AG09319 (cell line): Measurements from ENCODE around the gene SBF2.
A peak's percentile ranks its signal among the peaks of the same experiment; 100 is the strongest.
"Not testable (repeated sequence)": the region's sequence is repeated elsewhere in the genome, so short reads cannot be mapped to it uniquely, and the experiment has no call there.

Experiments used
- DNase-seq: peaks from one replicate; pipeline ENCODE4 v3.0.0-alpha.2; 2010; ENCODE audit warnings: low read depth; ENCODE audit errors: extremely low read depth
- CTCF ChIP-seq: IDR thresholded peaks from 2 replicates; pipeline ENCODE4 v1.5.1; 2011; ENCODE audit warnings: low read depth, mild to moderate bottlenecking, inconsistent platforms, low read length, moderate library complexity

The SBF2 gene

DNA sequence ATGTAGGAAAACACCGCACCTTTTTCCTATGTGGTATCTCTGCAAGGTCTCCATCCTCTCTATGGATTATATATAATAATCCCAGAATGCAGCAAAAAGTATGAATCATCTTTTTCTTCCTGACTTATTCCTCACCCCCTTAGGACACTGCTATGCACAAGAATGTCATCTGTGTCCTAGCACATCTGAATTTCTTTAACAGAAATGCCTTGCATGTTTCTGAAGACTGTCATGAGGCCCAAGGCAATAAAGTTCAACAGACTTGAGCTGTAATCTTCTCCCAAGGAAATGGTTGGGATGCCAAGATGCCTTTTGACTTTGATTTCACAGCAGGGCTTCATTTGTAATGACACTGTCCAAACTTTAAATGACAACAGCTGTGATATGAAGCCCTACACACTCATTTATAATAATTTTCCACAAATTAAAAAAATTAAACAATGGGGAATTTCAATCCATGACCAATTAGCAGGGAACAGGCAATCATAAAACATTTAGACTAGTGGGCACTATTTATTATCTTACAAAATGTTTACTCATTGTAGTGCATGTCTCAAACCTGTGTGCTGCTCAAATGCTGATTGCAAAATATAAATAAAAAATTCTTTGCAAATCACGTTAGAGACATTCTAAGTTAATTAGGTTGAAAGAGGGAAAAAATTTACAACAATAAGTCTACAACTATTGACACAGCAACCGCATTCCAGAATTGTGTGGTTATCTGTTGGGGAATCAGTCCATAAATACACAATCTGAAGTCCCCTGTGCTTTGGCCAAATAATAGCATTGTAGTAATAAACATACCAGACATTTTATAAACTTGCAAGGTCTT, 387.8 kb downstream of the SBF2 start:
- DNase-seq, result peak; percentile 95
- no peak for TF ChIP-seq CTCF

GRCh38 chr11:9905501-9905951, 388.5 kb downstream of the SBF2 start:
- no peak for TF ChIP-seq CTCF
- no peak for DNase-seq

DNA sequence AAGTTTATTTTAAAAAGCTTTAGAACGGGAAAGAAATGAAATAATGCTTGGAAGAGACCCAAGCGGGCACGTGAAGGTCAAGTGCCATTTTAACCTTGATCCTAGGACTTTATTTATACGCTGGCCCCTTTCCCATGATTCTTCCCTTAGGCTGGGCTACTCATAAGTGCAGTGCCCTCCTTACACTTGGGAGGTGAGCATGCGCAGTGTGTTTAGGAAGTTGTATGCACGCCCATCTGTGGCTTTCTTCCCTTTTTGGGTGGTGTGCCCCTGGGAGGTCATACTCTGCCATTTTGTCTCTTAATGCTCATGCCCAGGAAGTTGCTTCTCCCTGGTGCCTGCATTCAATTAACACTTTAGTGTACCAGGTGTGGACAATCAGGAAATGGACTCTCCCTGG, 390.4 kb downstream of the SBF2 start:
- TF ChIP-seq CTCF, result no peak
- no peak for DNase-seq

DNA sequence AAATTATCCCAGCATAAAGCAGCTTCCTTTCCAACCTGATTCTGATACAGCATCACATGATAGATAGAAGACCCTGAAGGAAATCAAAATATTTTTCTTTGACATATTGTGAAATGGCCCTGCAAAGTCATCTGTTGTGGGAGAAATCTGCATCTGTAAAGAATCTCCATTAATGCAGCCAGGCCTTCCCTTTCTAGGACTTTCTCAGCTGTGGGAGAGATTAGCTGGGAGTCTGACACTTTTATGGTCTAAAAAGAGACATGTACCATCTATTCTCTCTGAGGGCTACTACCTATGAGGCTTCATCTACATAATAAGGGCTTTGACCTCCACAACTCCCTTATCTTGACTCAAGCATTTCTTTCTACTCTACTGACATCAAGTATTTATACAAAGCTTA, 392.1 kb downstream of the SBF2 start:
- DNase-seq, result no peak
- no peak for TF ChIP-seq CTCF

GRCh38 chr11:9900253-9900652, 393.8 kb downstream of the SBF2 start:
- not testable (repeated sequence) for DNase-seq

GRCh38 chr11:9899676-9900075, 394.3 kb downstream of the SBF2 start:
- no peak for DNase-seq
- TF ChIP-seq CTCF, result no peak

GRCh38 chr11:9896902-9897301, 397.1 kb downstream of the SBF2 start:
- TF ChIP-seq CTCF, result no peak
- no peak for DNase-seq

GRCh38 chr11:9895006-9895405, 399.0 kb downstream of the SBF2 start:
- DNase-seq, result no peak
- TF ChIP-seq CTCF, result no peak
